CD4-positive, alpha-beta T cell treated with Interferon alpha-2 for 1 hour (primary cell): ENCODE results near the gene ASAH2B.
"Not testable (repeated sequence)": the region's sequence is repeated elsewhere in the genome, so short reads cannot be mapped to it uniquely, and the experiment has no call there.

Source experiments
- DNase-seq, 2 donors: peaks; one replicate each; pipeline ENCODE4 v3.0.0-alpha.2; 2020 to 2022

The ASAH2B gene

DNA sequence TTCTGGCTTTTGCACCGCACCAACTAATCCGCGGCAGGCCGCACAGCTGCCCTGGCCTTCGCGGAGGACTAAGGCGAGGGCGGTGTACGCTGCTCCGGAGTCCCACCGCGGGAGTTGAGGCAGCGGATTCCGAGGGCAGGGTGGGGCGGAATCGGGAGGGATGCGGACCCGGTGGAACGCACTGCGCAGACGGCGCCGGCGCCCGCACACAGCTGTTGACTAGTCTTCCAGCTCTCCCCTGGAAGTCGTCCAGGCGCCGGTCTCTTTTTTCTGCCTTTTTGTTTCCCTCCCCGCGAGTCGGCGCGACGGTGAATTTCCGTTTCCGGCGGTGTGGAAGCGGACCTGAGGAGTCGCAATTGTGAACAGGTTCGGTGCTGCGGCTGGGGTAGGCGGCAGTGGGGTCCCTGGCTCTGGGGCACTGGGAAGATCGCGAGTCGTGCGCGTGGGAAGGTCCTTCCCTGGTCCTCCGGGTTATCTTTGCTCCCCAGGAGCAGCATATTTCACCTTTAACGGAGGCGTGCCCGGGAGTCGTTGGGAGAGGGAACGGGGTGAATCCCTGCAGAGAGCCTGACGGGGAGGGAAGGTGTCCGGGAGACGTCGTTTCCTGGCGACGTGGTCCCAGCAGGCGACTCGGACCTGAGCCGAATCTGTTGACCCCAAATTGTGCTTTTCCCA lies at the start of gene ASAH2B:
Gene ASAH2B, plus strand, starts transcription at position 319 of the 675 bp plus-strand sequence. CDS start 5,195 bp downstream, outside the sequence.
- DNase-seq = peak; percentile 58 to 76

DNA sequence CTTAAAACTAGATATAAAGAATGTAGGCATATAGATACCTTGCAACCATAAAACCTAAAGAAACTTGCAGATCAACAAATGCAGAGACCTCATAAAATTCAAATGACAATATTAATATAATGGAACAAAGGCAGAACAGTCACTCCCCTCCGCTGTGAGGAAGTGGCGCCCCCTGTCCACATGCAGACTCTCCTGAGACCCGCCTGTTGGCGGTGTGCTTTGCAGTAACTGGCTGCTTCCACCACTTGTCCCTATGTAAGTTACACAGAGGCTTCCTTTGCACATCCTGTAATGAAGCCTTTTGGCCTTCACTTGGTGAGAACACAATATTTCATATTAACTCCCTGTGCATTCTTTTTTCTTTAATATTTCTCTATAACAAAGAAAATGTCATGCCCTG lies 41.9 kb upstream of the ASAH2B start:
- DNase-seq = not testable (repeated sequence)

DNA sequence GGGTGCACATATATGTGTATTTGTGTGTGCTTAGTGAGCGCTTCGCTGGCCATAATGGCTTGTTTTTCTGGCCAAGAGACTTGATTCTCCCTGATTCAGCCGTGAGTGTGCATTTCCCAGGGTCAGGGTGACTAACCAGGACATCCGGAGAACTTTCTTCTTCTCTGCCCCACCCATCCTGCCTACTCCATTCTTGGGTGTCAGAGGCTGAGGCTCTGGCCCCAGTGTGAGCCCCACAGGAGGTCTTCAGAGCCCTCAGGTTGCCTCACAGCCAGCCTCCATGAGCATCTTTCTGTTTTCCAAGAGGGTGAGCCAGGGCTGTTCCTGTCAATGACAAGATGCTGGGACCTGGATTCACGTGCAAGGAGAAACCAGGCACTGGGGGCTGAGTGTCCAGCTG lies 37.8 kb upstream of the ASAH2B start:
- not testable (repeated sequence) for DNase-seq

DNA sequence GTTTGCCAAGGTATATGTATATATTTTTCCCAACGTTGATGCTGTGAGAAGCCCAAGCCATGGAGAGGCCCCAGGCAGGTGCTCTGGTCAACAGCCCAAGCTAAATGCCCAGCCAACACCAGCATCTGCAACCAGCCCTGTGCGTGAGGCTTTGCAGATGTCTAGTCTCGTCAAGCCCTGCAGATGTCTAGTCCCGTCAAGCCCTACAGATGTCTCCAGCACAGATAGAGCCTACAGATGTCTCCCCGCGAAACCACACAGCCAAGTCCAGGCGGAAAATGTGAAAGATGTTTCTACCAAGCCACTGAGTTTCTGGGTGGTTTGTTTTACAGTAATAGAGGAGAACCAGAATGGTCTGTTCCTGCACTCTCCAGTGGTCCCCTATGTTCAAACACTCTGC lies 36.7 kb upstream of the ASAH2B start:
- DNase-seq = not testable (repeated sequence)

DNA sequence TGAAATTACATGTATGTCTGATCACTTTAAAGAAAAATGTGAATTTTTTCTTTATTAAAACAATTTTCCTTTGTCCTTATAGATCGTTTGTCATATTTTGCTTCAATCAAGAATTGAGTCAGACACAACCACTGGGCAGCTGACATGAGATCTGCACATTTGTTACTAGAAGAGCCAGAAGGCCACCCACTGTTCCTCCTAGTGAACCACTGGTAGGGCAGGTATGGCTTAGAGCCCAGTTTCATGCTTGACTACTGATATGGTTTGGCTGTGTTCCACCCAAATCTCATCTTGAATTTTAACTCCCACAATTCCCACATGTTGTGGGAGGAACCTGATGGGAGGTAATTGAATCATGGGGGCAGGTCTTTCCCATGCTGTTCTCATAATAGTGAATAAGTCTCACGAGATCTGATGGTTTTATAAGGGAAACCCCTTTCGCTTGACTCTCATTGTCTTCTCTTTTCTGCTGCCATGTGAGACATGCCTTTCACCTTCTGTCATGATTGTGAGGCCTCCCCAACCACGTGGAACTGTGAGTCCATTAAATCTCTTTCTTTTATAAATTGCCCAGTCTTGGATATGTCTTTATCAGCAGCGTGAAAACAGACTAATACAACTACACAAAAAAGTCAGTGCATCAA lies 35.2 kb upstream of the ASAH2B start:
- DNase-seq = not testable (repeated sequence)

DNA sequence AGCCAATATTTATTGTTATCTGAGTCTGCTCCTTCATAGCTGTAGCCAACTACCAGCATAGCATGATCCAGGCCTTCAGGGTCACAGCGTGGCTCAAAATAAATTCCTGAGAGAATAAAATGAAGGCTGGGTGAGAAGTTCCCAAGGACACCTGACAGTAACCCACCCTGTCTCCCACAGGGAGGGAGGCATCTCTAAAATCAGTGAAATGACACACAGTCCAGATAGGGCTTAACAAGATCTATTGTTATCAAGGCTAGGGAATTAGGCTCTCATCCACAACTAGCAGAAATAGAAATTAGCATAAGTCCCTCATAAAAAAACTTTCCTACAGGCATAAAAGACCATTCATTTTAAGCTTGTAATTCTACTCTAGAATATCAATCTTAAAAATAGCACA lies 33.7 kb upstream of the ASAH2B start:
- not testable (repeated sequence) for DNase-seq

DNA sequence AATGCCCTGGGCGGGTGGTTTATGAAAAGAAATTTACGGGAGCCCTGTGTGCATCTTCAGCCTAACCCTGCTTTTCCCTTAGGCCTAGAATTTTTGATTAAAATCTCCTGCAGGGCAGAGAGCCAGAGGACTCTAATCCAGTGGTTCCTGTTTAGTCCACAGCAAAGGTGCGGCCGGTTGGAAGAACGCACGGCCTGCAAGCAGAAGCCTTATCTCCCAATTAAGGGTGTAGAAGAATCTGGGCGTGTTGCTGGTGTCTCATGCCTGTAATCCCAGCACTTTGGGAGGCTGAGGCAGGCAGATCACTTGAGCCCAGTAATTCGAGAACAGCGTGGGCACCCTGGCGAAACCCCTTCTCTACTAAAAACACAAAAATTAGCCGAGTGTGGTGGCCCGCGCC lies 29.5 kb upstream of the ASAH2B start:
- DNase-seq = not testable (repeated sequence)

DNA sequence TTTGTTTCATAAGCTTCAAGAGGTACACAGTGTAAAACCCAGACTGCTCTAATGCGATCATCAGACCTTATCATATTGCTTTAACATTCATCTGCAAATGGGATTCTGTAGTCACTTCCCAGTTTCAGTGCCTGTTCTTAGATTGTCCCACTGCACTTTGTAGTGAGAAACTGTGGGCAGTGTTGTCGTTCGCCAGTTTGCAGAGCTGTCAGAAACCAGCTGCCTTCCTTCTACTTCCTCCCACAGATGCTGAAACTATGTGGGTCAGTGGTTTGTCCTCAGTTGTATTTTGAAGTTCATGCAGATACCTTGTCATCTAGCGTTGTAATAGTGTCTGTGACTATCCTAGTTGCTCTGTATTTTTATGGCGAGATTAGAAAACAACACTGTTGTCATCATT lies 15.9 kb upstream of the ASAH2B start:
- not testable (repeated sequence) for DNase-seq

DNA sequence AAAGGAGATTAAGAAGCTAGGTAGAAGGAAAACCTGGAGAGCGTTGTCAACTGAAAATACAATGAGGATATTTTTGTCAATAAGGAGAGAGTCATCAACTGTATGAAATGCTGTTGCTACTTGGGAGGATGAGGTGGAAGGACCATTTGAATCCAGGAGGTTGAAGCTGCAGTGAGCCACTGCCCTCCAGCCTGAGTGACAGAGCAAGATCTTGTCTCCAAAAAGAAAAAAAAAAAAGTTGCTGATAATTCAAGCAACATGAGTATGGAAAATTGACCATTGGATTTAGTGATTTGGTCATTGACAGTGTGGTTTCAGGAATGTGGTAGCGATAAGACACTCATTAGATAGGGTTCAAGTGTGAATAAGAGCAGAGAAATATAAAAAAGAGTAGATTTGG lies 11.6 kb upstream of the ASAH2B start:
- not testable (repeated sequence) for DNase-seq

DNA sequence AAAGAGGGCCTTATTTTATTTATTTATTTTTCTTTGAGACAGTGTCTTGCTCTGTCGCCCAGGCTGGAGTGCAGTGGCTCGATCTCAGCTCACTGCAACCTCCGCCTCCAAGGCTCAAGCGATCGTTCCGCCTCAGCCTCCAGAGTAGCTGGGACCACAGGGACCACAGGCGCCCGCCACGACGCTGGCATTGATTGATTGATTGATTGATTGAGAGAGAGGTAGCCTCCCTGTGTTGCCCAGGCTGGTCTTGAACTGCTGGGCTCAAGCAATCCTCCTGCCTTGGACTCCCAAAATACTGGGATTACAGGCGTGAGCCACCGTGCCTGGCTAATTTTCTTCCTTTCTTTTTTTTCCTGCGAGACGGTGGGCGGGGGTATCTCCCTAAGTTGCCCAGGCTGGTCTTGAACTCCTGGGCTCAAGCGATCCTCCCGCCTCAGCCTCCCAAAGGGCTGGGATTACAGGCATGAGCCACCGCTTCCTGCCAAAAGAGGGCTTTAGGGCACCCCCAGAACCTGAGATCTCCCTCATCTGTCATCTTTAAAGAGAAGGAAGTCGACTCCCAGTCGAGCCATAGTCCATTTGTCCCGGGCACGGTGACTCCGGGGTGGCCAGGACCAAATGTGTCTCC lies 634 bp upstream of the ASAH2B start:
- DNase-seq = not testable (repeated sequence)

DNA sequence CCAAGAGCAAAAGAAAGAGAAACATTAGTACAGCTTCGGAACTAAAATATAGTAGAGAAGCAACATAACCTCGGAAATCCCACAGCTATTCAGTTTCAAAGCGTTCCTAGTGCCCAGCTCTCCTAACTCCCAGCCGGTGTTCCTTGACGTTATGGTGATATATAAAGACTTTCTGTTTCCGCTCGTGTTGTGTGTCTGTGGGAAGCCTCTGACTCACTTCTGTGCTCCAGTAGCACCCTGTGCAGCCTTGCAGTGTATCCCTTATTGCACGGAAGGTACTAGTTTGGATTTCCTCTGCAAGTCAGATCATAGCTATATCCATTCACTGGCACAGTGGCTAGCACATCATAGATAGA lies 535 bp downstream of the ASAH2B start:
- DNase-seq = peak; percentile 1 to 29

DNA sequence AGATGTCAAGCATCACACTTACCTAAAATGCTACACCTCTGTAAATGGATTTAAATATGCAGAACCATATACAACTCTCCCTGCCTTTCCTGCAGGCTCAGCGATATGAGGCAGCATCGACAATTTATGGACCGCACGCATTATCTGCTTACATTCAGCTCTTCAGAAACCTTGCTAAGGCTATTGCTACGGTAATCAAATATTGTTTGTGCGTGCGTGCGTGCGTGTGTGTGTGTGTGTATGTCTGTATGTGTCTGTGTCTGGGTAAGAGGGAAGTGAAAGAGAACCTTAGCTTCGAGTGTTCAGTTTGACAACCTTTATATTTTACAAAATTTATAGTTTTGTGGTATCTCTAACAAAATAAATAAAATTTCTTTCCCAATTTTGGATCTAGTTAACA lies 3.1 kb downstream of the ASAH2B start:
- peak in 1 of 2 donors; percentile 11 for DNase-seq

DNA sequence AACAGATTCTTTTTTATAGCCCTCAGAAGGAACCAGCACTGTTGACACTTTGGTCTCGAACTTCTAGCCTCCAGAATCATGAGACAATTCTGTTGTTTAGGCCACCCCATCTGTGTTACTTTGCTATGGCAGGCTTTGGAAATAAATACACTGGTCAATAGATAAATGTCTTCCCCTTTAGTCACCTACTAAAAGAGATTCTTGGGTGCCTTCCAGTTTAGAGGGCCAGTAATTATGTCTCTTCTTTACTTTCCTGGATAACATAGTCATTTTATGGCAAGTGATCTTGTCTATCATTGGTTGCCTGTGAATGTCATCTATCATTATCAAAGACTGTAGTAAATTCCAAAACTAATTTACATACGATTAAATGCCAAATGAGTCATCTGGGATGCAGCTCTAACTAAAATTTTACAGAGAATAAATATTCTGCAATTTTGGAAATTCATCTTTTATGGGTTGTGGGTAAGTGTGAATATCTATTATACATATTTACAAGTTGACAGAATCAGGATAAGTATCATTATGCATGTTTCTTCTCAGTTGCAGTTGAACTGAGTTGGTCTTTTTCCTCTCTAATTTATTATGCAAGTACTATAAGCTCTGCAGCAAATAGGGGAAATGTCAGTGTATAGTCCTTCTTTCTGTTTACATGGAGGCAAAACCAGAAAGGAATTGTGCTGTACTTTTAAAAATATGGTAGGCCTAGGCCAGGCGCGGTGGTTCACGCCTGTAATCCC lies 27.2 kb downstream of the ASAH2B start:
- DNase-seq = not testable (repeated sequence)

DNA sequence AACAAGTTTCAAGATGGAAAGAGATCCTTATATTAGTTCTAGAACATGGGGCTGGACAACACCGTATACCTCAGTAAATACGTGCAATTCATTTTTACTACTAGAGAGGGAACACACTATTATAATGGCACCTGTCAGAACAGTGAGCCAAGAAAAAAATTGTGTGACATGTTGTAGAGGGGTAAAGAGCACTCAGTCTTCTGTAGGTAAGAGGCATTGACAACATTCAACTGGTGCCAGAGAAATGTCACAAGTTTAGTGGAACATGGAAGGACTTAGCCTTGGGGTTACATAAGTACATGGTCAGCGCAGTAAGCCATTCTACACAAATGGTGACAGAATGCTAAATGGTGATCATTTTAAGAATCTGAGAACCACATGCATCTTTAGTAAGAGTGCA lies 32.3 kb downstream of the ASAH2B start:
- DNase-seq = not testable (repeated sequence)

DNA sequence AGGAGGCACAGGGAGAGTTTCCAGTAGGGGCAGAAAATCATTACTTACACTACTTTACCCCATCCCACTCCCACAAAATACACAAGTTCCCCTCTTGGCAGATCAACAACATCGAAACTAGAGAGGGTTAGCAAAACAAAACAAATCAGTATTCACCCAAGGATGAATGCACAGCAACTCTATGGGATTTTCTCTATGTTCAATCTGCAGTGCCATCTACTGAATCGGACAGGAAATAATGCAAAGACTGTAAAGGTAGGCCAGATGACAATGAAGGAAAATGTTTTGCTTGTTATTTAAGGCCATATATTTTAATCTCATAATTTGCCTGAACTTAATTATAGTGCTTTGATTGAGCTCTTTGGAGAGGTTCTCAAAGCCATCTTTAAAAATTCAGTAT lies 35.1 kb downstream of the ASAH2B start:
- not testable (repeated sequence) for DNase-seq

DNA sequence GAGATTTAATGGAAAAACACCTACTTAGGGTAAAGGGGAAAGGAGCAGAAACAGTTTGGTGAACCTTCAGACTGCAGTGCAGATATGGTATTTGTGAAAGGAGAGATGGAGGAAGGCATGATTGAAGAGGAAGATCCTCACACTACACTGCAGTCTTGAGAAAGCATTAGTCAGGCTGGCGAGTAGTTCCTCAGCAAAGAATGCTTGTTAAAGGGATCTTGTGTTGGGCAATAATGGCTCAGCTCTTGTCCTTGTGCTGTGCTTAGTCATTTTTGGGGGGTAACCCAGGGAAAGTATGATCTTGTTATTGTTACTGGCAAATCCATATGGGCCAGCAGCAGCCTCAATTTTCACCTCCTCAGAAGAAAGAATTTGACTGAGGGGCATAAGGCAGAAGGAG lies 40.3 kb downstream of the ASAH2B start:
- DNase-seq = not testable (repeated sequence)

DNA sequence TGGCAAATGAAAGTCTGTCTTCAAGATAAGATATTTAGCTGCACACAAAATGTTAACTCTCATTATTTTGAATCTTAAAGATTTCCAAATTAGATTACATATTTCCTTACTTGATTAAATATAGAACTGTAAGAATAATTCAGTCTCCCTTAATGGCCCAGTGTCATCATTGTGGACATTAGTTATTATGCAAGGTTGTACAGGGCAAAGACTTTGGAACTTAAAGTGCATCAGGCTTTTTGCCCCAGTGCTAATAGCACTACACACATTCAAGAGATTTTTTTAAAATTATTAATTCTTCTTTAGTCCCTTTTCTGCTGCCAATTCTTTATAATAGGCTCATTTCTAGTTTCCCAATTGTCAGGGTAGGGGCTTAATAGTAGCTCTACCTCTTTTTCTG lies 42.3 kb downstream of the ASAH2B start:
- not testable (repeated sequence) for DNase-seq

DNA sequence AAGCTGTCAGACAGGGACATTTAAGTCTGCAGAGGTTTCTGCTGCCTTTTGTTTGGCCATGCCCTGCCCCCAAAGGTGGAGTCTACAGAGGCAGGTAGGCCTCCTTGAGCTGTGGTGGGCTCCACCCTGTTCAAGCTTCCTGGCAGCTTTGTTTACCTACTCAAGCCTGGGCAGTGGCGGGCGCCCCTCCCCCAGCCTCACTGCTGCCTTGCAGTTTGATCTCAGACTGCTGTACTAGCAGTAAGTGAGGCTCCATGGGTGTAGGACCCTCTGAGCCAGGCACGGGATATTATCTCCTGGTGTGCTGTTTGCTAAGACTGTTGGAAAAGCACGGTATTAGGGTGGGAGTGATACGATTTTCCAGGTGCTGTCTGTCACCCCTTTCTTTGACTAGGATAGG lies 48.2 kb downstream of the ASAH2B start:
- not testable (repeated sequence) for DNase-seq

DNA sequence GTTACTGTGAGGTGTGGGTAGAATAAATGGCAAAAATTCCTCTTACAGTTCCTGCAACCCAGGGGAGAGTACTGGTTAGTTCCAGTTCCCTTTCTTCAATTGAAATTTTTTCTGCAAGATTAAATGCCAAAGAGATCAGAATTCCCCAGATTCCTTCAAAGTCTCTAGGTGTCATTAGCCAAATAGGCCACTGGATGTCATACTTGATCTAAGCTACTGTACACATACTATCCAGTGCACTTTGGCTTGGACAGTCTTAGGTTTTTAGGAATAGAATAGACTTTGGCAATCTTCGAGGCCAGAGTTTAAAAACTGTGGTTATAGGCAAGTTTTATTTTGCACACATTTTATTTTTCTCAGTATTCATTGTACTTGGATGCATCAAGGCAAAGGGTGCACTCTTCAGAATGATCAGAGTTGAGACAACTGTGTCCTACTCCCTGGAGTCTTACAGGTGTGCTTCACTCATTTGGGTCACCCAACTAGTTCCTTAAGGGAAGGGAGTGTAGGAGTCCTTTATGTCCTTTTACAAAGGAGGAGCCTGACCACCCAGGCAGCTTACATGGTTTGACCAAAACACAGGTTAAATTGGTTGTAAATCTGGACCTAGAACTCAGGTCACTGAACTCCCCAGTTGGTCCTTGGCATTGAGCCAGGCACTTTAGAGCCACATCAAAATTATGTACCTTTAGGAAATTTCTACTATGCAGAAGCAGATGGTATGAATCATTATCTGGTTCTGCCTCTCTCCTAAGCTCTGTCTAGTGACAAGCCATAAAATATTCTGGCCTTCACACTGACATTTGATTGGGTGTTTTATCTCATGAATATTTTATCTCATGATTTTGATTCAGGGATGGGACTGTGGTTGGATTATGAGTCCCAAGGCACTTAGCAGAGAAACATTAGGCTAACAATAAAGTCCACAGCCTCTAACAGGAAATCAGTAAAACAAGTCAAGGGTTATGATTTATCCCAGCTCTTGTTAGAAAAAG lies 49.5 kb downstream of the ASAH2B start:
- peak in 1 of 2 donors; percentile 2 for DNase-seq

DNA sequence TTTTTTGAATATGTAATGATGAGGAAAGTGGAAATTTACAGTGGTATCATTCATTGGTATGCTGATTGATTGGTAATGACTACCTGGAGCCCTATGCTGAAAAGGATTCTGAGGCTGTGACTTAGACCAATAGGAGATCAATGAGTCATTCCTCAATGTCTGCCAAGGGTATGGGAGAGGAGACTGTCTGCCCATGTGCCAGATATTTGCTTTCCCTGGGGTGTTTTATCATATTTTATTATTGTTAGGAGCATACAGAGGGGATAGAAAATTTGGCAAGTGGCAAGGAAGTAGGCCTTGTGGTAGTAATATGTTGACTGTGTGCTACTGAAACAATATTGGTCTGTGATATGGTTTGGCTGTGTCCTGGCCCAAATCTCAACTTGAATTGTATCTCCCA lies 54.8 kb downstream of the ASAH2B start:
- DNase-seq = no peak

DNA sequence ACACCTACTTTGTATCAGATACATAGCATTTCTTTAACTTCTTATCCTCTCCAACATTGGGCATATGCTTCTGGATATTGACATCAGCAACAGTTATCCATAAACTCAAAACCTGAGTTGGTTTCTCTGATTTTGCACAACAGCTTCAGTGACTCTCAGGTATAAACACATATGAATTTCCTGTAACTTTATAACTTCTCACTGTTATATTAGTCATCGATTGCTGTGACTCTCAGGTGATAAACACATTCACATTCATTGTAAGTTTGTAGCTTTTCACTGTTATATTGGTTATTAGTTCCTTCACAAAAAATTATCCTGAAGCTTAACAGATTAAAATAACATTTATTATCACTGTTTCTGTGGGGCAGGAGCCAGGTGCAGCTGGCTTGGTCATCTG lies 57.0 kb downstream of the ASAH2B start:
- DNase-seq = no peak

DNA sequence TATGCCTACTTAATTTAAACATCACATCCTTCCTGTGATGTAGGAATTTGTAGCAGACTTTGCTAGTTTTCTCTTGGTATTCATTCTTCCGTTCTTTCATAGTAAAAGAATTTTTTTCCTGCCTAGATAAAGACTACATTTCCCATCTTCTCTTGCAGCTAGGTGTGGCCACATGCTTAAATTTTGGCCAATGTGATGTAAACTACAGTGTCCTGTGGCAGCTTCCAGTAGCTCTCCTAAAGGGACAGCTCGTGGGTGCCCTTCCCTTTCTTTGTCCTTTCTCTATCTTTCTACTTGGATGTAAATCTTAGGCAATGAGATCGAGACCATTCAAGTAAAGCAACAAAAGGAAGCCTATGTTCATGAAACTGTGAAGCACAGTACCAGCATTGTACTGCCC lies 58.6 kb downstream of the ASAH2B start:
- no peak for DNase-seq
